ENCODE results near the gene ST8SIA1. TPM values are rescaled to one million over a fixed set of nuclear protein-coding genes. Genes with fewer than 3 reads are reported as not detected.

ST8SIA1 gene
- total RNA-seq, 1 experiment from 2014 or later = not detected

GRCh38 chr12:22248121-22248520 is 86.4 kb downstream of the ST8SIA1 start:
- H3K4me1 Mint-ChIP-seq = peaks cover 4 to 18% of the 10 kb centered on the region in 2 experiments
- H2AK5ac ChIP-seq (ENCODE audit: insufficient read length, low read length) = no peak overlapping the region
- H3K27me3 Mint-ChIP-seq (ENCODE audit: low read depth) = no peaks in the 10 kb centered on the region
- no peaks in the 10 kb centered on the region for H3K79me2 ChIP-seq (ENCODE audit: insufficient read depth, low read length)
- no peak overlapping the region for H2BK5ac ChIP-seq (ENCODE audit: insufficient read length, low read length)
- no peaks in the 10 kb centered on the region; the same call in 1 of the 2 replicates for H3K4me1 ChIP-seq (ENCODE audit: insufficient read depth, low read length)
- H3K36me3 Mint-ChIP-seq (ENCODE audit: insufficient read depth in 1 of 3, low read depth in 3 of 3) = no peaks in the 10 kb centered on the region
- no peak overlapping the region for H3K23ac ChIP-seq (ENCODE audit: insufficient read length, low read depth, low read length)
- H3K4ac ChIP-seq (ENCODE audit: low read depth, low read length) = no peak overlapping the region
- no peak overlapping the region for H3K27ac ChIP-seq (ENCODE audit: insufficient read length, low read depth, low read length)
- H3K23me2 ChIP-seq (ENCODE audit: insufficient read length, low read depth, low read length, poor library complexity, severe bottlenecking) = no peaks in the 10 kb centered on the region
- H4K5ac ChIP-seq (ENCODE audit: insufficient read length, low read depth, low read length) = no peak overlapping the region
- H3K9me3 ChIP-seq (ENCODE audit: control insufficient read depth, low read depth, low read length) = no peaks in the 10 kb centered on the region
- H3K79me1 ChIP-seq (ENCODE audit: insufficient read depth, low read depth, low read length, poor library complexity, severe bottlenecking) = no peaks in the 10 kb centered on the region
- no peak overlapping the region for H3K14ac ChIP-seq (ENCODE audit: insufficient read depth, low read length)
- H3K27ac Mint-ChIP-seq = no peak overlapping the region
- H4K20me1 ChIP-seq (ENCODE audit: control insufficient read depth, insufficient read depth, insufficient read length) = no peaks in the 10 kb centered on the region
- H3K56ac ChIP-seq (ENCODE audit: insufficient read length, low read depth, low read length) = no peak overlapping the region
- no peak overlapping the region for H4K91ac ChIP-seq (ENCODE audit: insufficient read length, low read depth, low read length)
- H3K4me2 ChIP-seq (ENCODE audit: insufficient read depth, insufficient read length, low read length) = no peak overlapping the region
- DNase-seq = no peak
- no peak overlapping the region for H3K4me3 Mint-ChIP-seq
- H2AFZ ChIP-seq (ENCODE audit: low read length) = no peak overlapping the region
- no peaks in the 10 kb centered on the region; the same call in 1 of the 2 replicates for H3K27me3 ChIP-seq (ENCODE audit: insufficient read depth, low read length)
- no peak overlapping the region for H2BK15ac ChIP-seq (ENCODE audit: low read depth, low read length)
- no peak overlapping the region for H4K8ac ChIP-seq (replicated peaks; ENCODE audit: insufficient read length, low read depth, low read length)
- H2BK20ac ChIP-seq (ENCODE audit: low read depth, low read length, poor library complexity, severe bottlenecking) = no peak overlapping the region
- WGBS (ENCODE audit: extremely low coverage, insufficient read length, low lambda C conversion rate) = no CpG with 5 or more reads among the region's 6 CpGs
- H3K9ac ChIP-seq (ENCODE audit: extremely low read depth, insufficient read length, low read length) = no peak overlapping the region
- TF ChIP-seq, protein P1, sequence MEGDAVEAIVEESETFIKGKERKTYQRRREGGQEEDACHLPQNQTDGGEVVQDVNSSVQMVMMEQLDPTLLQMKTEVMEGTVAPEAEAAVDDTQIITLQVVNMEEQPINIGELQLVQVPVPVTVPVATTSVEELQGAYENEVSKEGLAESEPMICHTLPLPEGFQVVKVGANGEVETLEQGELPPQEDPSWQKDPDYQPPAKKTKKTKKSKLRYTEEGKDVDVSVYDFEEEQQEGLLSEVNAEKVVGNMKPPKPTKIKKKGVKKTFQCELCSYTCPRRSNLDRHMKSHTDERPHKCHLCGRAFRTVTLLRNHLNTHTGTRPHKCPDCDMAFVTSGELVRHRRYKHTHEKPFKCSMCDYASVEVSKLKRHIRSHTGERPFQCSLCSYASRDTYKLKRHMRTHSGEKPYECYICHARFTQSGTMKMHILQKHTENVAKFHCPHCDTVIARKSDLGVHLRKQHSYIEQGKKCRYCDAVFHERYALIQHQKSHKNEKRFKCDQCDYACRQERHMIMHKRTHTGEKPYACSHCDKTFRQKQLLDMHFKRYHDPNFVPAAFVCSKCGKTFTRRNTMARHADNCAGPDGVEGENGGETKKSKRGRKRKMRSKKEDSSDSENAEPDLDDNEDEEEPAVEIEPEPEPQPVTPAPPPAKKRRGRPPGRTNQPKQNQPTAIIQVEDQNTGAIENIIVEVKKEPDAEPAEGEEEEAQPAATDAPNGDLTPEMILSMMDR (conservative IDR thresholded peaks at IDR 0.05) = no peak
- H3K18ac ChIP-seq (ENCODE audit: insufficient read length, low read depth, low read length) = no peak overlapping the region
- no peak overlapping the region for H2BK12ac ChIP-seq (ENCODE audit: insufficient read length, low read depth, low read length)
- no peak overlapping the region for H2BK120ac ChIP-seq (ENCODE audit: low read depth, low read length, poor library complexity, severe bottlenecking)
- H3T11ph ChIP-seq (ENCODE audit: low read length) = no peak overlapping the region
- H3K9me3 Mint-ChIP-seq = no peaks in the 10 kb centered on the region
